Peyer's patch (tissue), 4 donors: ENCODE data around the gene PDE5A.

ENCODE experiments used
- POLR2A ChIP-seq, 2 donors: fragments of 450-650 bp; IDR thresholded peaks; one replicate each; pipeline ENCODE4 v1.5.1; 2017; ENCODE audit warnings: antibody characterized with exemption in 2 of 2, mild to moderate bottlenecking in 2 of 2, moderate library complexity in 2 of 2
- TF ChIP-seq, protein P1 (sequence below), 6 experiments: fragments of 450-650 bp in 4 of 6; fragments of 200-600 bp in 2 of 6; sonication (generic) in 1 of 6; IDR thresholded peaks; one replicate each; pipeline ENCODE4 v1.5.1; 2017 to 2019; ENCODE audit warnings: antibody characterized with exemption in 6 of 6, mild to moderate bottlenecking in 3 of 6, moderate library complexity in 1 of 6

DNA sequence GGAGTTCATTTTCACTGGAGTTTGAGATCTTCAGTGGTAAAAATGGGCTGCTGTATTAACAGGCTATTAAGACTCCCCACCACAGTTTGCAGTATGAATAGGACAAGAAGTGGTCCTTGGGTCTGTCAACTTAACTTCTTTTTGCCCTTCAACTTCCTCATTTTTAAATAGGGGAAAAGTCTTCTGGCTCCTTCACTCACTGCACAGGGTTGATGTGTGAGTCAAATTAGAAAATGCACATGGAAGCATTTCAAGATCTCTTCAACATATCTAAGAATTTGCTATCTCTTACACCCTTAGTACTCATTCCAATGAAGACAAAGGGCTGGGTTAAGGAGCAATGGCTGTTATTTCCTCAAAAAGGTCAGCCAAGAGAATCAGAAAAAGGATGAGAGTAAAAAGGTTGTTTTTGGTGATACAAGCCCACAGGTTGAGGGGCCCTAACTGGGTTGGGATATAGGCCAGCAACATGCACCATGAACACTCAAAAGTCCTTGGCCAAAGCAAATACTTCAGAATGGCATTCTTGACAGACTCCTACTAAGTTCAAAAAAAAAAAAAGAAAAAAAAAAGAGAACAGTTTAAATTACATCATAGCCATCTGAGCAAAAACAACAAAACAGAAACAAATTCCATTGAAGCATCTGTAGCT, 13.4 kb downstream of the PDE5A start:
- TF ChIP-seq, protein P1, sequence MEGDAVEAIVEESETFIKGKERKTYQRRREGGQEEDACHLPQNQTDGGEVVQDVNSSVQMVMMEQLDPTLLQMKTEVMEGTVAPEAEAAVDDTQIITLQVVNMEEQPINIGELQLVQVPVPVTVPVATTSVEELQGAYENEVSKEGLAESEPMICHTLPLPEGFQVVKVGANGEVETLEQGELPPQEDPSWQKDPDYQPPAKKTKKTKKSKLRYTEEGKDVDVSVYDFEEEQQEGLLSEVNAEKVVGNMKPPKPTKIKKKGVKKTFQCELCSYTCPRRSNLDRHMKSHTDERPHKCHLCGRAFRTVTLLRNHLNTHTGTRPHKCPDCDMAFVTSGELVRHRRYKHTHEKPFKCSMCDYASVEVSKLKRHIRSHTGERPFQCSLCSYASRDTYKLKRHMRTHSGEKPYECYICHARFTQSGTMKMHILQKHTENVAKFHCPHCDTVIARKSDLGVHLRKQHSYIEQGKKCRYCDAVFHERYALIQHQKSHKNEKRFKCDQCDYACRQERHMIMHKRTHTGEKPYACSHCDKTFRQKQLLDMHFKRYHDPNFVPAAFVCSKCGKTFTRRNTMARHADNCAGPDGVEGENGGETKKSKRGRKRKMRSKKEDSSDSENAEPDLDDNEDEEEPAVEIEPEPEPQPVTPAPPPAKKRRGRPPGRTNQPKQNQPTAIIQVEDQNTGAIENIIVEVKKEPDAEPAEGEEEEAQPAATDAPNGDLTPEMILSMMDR (IDR thresholded peaks at IDR 0.05) = no peak
- no peak for TF ChIP-seq POLR2A (IDR thresholded peaks at IDR 0.05)
